Measurements from ENCODE around the gene PRRC2C. TPM values are rescaled to one million over a fixed set of nuclear protein-coding genes. Genes with fewer than 3 reads are reported as not detected.
"Not testable (repeated sequence)": the region's sequence is repeated elsewhere in the genome, so short reads cannot be mapped to it uniquely, and the experiment has no call there.

The PRRC2C gene
- total RNA-seq, 4 donors from 2014 or later: 52.0 to 79.2 (median 74.4) TPM

DNA sequence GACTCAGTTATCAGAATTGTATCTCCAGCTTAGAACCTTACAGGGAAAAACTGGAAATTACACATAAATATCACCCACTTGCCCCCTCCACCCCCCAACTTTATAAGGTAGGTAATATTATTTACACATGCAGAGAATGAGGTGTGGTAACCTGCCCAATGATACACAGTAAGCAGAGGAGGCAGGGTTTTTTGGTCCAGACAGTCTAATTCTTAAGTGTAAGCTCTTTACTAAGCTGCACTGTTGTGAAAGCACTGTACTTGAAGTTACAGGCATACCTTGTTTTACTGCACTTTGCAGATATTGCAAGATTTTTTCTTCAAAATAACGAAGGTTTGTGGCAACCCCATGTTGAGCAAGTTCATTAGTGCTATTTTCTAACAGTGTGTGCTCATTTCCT, 111.9 kb downstream of the PRRC2C start:
- Histone ChIP-seq H3K9me3 (no peaks in the 10 kb centered on the region), H3K27ac (no peak overlapping the region), H3K36me3 (peaks cover 0 to 31% of the 10 kb centered on the region in 2 donors), H3K27me3 (no peaks in the 10 kb centered on the region), H3K4me3 (no peak overlapping the region), H3K4me1 (no peaks in the 10 kb centered on the region)
- TF ChIP-seq, protein P1, sequence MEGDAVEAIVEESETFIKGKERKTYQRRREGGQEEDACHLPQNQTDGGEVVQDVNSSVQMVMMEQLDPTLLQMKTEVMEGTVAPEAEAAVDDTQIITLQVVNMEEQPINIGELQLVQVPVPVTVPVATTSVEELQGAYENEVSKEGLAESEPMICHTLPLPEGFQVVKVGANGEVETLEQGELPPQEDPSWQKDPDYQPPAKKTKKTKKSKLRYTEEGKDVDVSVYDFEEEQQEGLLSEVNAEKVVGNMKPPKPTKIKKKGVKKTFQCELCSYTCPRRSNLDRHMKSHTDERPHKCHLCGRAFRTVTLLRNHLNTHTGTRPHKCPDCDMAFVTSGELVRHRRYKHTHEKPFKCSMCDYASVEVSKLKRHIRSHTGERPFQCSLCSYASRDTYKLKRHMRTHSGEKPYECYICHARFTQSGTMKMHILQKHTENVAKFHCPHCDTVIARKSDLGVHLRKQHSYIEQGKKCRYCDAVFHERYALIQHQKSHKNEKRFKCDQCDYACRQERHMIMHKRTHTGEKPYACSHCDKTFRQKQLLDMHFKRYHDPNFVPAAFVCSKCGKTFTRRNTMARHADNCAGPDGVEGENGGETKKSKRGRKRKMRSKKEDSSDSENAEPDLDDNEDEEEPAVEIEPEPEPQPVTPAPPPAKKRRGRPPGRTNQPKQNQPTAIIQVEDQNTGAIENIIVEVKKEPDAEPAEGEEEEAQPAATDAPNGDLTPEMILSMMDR (IDR thresholded peaks at IDR 0.05): no peak
- no peak for TF ChIP-seq POLR2A (IDR thresholded peaks at IDR 0.05)
- TF ChIP-seq EP300 (IDR thresholded peaks at IDR 0.05): no peak
- no peak for TF ChIP-seq POLR2AphosphoS5 (IDR thresholded peaks at IDR 0.05)
- no peak for ATAC-seq
- WGBS, 2 donors (ENCODE audit: low coverage in 1 of 2): 73 to 100% methylated on average over 1 of the region's 1 CpG

DNA sequence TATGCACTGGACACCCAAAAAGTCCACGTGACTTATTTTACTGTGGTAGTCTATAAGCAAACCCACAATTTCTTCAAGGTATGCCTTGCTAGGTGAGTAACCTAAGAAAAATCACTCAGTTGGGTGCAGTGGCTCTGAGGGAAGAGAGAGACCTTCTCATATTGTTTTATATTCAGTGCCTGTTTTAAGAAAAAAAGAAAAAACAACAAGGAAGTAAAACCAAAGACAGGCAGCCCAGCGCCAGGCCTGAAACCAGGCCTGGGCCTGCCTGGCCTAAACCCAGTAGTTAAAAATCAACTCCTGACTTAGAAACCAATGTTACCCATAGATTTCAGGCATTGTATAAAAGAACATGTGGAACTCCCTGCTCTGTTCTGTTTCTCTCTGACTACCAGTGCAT, 115.0 kb downstream of the PRRC2C start:
- not testable (repeated sequence) for H3K27me3 ChIP-seq, H3K27ac ChIP-seq, H3K36me3 ChIP-seq, H3K4me1 ChIP-seq, H3K4me3 ChIP-seq, ATAC-seq, H3K9me3 ChIP-seq
- 95 to 100% methylated on average over 2 of the region's 2 CpGs for WGBS, 2 donors (ENCODE audit: low coverage in 1 of 2)

DNA sequence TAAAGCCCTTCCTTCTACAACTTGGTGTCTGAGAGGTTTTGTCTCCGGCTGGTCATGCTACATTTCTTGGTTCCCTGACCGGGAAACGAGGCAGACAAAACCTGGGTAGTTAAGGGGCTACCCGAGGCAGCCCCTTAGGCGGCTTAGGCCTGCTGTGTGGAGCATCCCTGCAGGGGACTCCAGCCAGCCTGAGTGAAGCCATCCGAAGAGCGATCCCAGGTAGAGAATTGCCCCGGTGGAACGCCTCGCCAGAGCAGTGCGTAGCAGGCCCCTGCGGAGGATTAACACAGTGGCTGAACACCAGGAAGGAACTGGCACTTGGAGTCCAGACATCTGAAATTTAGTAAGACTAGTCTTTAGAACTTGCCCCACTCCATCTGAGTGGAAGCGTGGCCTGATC, 115.5 kb downstream of the PRRC2C start:
- Histone ChIP-seq H3K36me3 (no peaks in the 10 kb centered on the region), H3K27me3 (no peaks in the 10 kb centered on the region), H3K27ac (no peak overlapping the region), H3K9me3 (no peaks in the 10 kb centered on the region), H3K4me1 (no peaks in the 10 kb centered on the region), H3K4me3 (no peak overlapping the region)
- TF ChIP-seq, protein P1 (IDR thresholded peaks at IDR 0.05): no peak
- TF ChIP-seq POLR2AphosphoS5 (IDR thresholded peaks at IDR 0.05) (no peak), EP300 (IDR thresholded peaks at IDR 0.05) (no peak), POLR2A (IDR thresholded peaks at IDR 0.05) (no peak)
- WGBS, 2 donors (ENCODE audit: low coverage in 1 of 2): 92% methylated on average over 5 of the region's 13 CpGs; no CpG with 5 or more reads in 1 of the 2 donors
- ATAC-seq: no peak

DNA sequence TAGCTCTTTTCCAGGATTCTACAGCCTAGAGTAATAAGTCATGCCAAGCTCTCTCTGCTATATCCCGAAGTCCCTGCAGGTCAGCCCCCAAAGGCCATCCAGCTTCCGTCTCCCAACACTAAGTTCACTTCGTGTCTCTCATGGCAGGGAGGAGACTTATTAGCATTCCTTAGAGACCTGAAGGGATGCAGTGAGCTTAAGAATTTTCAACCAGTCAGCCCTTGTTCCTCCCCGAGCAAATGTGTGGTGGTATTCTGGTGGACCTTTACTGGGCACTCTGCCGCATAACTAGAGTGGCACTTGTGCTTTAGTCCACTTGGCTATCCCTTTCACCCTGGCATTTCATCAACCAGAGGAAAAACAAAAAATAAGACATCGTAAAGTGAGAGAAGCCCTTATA, 117.7 kb downstream of the PRRC2C start:
- not testable (repeated sequence) for H3K9me3 ChIP-seq, H3K36me3 ChIP-seq, ATAC-seq, H3K4me1 ChIP-seq, H3K27me3 ChIP-seq, H3K4me3 ChIP-seq, H3K27ac ChIP-seq
- WGBS, 2 donors (ENCODE audit: low coverage in 1 of 2): 33 to 89% methylated on average over 3 of the region's 6 CpGs

DNA sequence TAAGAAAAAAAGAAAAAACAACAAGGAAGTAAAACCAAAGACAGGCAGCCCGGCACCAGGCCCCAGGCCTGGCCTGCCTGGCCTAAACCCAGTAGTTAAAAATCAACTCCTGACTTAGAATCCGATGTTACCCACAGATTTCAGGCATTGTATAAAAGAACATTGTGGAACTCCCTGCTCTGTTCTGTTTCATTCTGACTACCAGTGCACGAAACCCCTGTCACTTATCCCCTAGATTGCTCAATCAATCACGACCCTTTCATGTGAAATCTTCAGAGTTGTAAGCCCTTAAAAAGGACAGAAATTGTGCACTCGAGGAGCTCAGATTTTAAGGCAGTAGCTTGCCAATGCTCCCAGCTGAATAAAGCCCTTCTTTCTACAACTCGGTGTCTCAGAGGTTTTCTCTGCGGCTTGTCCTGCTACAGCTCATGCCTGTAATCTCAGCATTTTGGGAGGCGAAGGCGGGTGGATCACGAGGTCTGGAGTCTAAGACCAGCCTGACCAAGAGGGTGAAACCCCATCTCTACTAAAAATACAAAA, 121.1 kb downstream of the PRRC2C start:
- Histone ChIP-seq H3K4me1 (no peaks in the 10 kb centered on the region), H3K36me3 (no peaks in the 10 kb centered on the region), H3K9me3 (no peaks in the 10 kb centered on the region), H3K27ac (no peak overlapping the region), H3K4me3 (no peak overlapping the region), H3K27me3 (no peaks in the 10 kb centered on the region)
- TF ChIP-seq, protein P1 (IDR thresholded peaks at IDR 0.05): no peak
- ATAC-seq: no peak
- WGBS, 2 donors (ENCODE audit: low coverage in 1 of 2): 64 to 72% methylated on average over 4 to 7 of the region's 10 CpGs

DNA sequence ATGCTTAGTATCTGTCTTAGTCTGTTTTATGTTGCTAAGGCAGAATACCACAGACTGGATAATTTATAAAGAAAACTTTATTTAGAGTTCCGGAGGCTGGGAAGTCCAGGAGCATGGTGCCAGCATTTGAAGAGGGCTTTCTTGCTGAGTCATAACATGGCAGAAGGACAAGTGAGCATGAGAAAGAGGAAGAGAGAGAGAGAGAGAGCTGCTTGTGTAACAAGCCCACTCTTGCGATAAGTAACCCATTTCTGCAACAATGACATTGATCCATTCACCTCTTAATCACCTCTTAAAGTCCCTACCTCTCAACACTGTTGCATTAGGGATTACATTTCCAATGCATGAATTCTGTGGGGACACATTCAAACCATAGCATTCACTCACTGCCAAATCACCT, 125.1 kb downstream of the PRRC2C start:
- WGBS, 2 donors (ENCODE audit: low coverage in 1 of 2): 56 to 77% methylated on average over 2 of the region's 2 CpGs
- H3K4me1 ChIP-seq: no peaks in the 10 kb centered on the region
- no peaks in the 10 kb centered on the region for H3K9me3 ChIP-seq
- H3K27me3 ChIP-seq: no peaks in the 10 kb centered on the region
- H3K27ac ChIP-seq: no peak overlapping the region
- H3K36me3 ChIP-seq: no peaks in the 10 kb centered on the region
- no peak for TF ChIP-seq POLR2A (IDR thresholded peaks at IDR 0.05)
- TF ChIP-seq EP300 (IDR thresholded peaks at IDR 0.05): no peak
- no peak overlapping the region for H3K4me3 ChIP-seq
- no peak for ATAC-seq

DNA sequence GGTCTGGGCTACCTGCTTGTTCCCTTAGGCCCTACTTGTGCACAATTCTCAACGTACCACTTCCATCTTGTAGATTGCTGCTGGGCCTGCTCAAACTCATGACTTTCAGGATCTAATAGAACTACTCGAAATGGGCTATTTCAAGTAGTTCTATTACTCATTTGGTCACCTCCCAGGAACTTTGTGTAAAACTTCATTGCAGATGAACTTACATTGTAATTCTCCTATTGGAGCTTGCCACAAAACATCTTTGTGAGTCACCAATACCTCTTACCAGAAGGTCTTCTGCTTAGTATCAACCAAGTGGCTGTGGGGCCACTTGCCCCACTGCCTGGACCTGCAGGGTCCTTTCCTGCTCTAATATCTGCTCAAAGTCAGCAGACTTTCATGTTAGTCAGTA, 126.0 kb downstream of the PRRC2C start:
- H3K9me3 ChIP-seq: no peaks in the 10 kb centered on the region
- TF ChIP-seq POLR2A (IDR thresholded peaks at IDR 0.05): no peak
- H3K4me3 ChIP-seq: no peak overlapping the region
- WGBS, 2 donors (ENCODE audit: low coverage in 1 of 2): 81 to 94% methylated on average over 2 of the region's 2 CpGs
- H3K36me3 ChIP-seq: no peaks in the 10 kb centered on the region
- no peak overlapping the region for H3K27ac ChIP-seq
- ATAC-seq: no peak
- H3K4me1 ChIP-seq: no peaks in the 10 kb centered on the region
- H3K27me3 ChIP-seq: no peaks in the 10 kb centered on the region
